RWPE1 (cell line): ENCODE data around the gene TACC2.

Experiments
- CTCF ChIA-PET: fragments of 350-600 bp; sonication (Branson Sonifier 250); formaldehyde crosslinking; extraction: SDS; loops from one replicate; lab custom pipeline; 2021; lab: Yijun Ruan, JAX
- POLR2A ChIA-PET: fragments of 400-600 bp; formaldehyde crosslinking; extraction: SDS; loops from one replicate; lab custom pipeline; 2020; ENCODE audit warnings: antibody characterized with exemption; ENCODE audit not compliant: low non-redundant PET; lab: Yijun Ruan, JAX
- DNase-seq: peaks from one replicate; pipeline ENCODE4 v3.0.0; 2012; ENCODE audit warnings: low spot score
- H3K27ac ChIP-seq: fragments of 450-650 bp; 2 replicates; pipeline ENCODE4 v1.5.1; 2017
- TF ChIP-seq, protein P1 (sequence below): fragments of 450-650 bp; conservative IDR thresholded peaks from 2 replicates; pipeline ENCODE4 v1.5.1; 2017; ENCODE audit warnings: low read depth, mild to moderate bottlenecking

The TACC2 gene

DNA sequence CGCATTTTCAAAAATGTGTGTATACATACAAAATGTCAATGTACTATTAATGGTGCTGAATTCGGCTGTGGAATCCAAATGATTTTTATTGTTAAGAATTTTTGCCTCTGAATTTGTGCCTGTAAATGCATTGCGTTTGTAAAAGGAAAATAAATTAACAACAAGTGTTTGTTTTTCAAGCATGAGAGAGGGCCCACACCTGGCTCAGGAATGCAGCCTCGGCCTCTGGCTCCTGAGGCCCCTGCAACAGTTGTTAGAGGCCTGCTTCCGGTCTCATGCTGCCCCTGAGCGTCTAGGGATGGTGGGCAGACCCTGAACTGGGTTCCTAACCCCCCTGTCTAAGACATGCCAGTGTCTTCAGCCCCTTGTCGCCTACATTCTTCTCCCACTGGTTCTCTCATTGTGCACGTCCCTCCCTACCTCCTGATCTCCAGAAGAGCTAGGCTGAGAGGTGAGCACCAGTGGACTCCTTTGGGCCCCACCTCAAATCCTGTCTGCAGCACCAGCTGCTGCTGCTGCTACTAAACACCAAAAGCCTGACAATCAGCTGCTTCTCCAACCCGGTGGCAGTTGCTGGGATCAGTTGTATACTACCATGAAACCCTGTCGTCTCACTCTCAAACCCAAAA lies 280.2 kb downstream of the TACC2 start:
- POLR2A ChIA-PET = no interaction called here
- DNase-seq = no peak
- H3K27ac ChIP-seq = 0 out of 2 replicates have a peak overlapping the region, but pooled peaks have one; percentile 10
- TF ChIP-seq, protein P1, sequence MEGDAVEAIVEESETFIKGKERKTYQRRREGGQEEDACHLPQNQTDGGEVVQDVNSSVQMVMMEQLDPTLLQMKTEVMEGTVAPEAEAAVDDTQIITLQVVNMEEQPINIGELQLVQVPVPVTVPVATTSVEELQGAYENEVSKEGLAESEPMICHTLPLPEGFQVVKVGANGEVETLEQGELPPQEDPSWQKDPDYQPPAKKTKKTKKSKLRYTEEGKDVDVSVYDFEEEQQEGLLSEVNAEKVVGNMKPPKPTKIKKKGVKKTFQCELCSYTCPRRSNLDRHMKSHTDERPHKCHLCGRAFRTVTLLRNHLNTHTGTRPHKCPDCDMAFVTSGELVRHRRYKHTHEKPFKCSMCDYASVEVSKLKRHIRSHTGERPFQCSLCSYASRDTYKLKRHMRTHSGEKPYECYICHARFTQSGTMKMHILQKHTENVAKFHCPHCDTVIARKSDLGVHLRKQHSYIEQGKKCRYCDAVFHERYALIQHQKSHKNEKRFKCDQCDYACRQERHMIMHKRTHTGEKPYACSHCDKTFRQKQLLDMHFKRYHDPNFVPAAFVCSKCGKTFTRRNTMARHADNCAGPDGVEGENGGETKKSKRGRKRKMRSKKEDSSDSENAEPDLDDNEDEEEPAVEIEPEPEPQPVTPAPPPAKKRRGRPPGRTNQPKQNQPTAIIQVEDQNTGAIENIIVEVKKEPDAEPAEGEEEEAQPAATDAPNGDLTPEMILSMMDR = no peak
- CTCF ChIA-PET = interaction anchor here (0.6 to 3.6 kb wide), 9 partner anchors 10 to 1017 kb away, joined by 3 to 26 read pairs (median 9); no protein-coding TSS in a partner anchor

DNA sequence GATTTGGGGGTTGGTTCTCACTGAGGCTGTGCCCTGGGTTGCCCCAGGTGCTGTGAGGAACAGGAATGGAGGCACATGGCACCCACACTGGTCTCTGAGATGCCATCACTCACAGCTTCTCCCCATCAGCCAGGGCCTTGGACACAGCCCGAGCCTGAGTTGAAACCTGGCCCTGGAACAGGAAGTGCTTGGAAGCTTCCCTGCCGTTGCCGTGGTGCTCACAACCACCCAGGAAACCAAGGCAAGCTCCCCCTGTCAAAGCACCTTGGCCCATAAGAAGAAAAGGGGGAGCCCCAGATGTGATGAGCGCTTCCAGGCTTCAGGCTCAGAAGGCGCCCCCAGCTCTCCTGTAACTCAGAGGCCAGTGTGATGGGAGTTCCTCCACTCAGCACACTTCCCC lies 282.1 kb downstream of the TACC2 start, which contains the start of gene BTBD16:
Gene BTBD16 (plus strand): TSS at position 221 of the 400 bp plus-strand sequence. CDS start 3,786 bp downstream, outside the sequence.
- ChIA-PET POLR2A (interaction anchor here (0.6 kb wide), 1 partner anchor 51 kb away, joined by 3 read pairs; no protein-coding TSS in a partner anchor), CTCF (interaction anchor here (0.8 kb wide), 1 partner anchor 28 kb away, joined by 4 read pairs; no protein-coding TSS in a partner anchor)
- no peak for DNase-seq
- TF ChIP-seq, protein P1 = no peak
- no peak within 1 kb of the TSS for H3K27ac ChIP-seq

DNA sequence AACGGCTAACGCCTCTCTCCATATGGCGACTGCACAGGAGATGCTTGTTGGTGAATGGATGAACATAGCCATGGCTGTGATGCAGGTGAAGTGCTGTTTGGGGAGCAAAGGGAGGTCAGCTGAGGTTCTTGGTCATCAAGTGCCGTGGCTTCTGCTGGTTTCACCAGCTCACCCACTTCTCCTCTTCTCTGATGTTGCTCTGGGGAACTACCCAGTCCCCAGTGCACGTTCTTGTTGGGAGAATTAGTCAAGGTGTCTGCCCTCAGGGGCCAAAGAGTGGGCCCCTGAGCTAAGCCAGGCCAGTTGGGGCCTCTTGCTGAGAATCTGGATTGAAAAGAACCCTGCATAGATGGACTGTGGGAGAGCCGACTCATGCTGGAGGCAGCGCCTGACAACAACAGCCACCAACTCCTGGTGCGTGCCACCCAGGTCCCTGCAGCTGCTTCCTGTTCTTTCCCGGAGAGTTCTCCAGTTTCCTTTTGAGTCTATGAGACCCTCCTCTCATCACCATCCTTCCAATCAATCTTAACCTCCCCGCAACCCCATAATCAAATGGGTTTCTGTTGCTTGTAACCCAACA lies 285.1 kb downstream of the TACC2 start:
- ChIA-PET POLR2A (no interaction called here), CTCF (interaction anchor here (0.7 to 1.4 kb wide), 2 partner anchors 292 to 430 kb away, joined by 3 read pairs; no protein-coding TSS in a partner anchor)
- DNase-seq = no peak
- no peak overlapping the region for H3K27ac ChIP-seq
- TF ChIP-seq, protein P1 = no peak

DNA sequence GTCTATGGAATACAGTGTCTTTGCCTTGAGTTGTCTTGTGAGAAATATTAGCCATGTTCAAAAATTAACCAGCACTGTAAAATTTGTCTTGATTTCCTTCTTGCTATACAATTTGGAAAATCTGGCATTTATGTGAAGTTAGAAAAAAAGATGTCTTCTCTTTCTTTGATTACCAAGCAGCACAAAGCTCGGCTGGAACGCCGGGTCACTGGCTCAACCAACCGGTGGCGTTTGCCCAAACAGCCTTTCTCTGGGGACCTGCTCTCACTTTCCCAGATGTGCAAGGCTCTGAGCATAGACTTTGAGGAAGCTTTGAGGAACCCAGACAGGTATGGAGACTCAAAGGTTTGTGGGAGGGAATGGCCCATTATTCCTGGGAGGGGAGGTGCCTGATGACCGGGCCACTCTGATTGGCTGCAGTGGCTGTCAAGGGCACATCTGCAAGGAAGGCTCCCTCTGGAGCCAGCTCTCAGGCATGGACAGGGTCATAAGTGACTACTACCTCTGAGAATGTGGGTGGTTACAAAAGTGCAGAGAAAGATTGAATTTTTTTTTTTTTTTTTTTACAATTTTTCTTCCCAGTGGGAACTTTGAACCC lies 287.7 kb downstream of the TACC2 start:
- TF ChIP-seq, protein P1 = no peak
- DNase-seq = peak; percentile 87
- no peak overlapping the region for H3K27ac ChIP-seq
- ChIA-PET CTCF (interaction anchor here (0.6 to 1.9 kb wide), 3 partner anchors 9 to 221 kb away, joined by 3 to 19 read pairs (median 4); no protein-coding TSS in a partner anchor), POLR2A (interaction anchor here (0.7 kb wide), 1 partner anchor 396 kb away, joined by 5 read pairs; a partner anchor contains a TSS)

DNA sequence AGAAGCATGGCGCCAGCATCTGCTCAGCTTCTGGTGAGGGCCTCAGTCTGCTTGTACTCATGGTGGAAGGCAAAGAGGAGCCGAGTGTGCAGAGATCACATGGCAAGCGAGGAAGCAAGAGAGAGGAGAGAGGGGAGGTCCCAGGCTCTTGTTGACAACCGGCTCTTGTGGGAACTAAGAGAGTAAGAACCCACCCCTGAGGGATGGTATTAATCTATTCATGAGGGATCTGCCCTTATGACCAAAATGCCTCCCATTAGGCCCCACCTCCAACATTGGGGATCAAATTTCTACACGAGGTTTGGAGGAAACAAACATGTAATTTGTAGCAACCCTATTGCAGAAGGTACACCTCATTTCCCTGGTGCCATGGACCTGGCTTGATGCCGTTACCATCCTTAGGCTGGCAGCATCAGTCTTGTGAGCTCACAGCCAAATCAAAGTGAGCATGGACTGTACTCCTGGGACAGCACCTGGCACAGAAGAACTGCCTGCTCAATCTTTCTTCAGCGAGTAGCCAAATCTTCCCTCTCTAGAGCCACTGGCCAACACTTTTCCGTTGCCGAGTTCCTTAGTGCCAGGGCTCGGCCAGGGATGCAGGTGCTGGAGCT lies 288.7 kb downstream of the TACC2 start:
- CTCF ChIA-PET = interaction anchor here (0.5 to 1.9 kb wide), 3 partner anchors 10 to 222 kb away, joined by 3 to 19 read pairs (median 4); no protein-coding TSS in a partner anchor

More for the DNA sequence above, 288.7 kb downstream of the TACC2 start:
- no peak overlapping the region for H3K27ac ChIP-seq
- TF ChIP-seq, protein P1 = no peak
- no peak for DNase-seq
- POLR2A ChIA-PET = no interaction called here
